ENCODE measurements around the gene PGF. TPM values are rescaled to one million over a fixed set of nuclear protein-coding genes. Genes with fewer than 3 reads are reported as not detected.

PGF gene
- total RNA-seq, 1 experiment from 2014 or later, result 82.3 TPM

- DNase-seq (ENCODE audit: low read depth), result no peak
These were observed 50.5 kb downstream of the PGF start for GRCh38 chr14:74904635-74905503.

DNA sequence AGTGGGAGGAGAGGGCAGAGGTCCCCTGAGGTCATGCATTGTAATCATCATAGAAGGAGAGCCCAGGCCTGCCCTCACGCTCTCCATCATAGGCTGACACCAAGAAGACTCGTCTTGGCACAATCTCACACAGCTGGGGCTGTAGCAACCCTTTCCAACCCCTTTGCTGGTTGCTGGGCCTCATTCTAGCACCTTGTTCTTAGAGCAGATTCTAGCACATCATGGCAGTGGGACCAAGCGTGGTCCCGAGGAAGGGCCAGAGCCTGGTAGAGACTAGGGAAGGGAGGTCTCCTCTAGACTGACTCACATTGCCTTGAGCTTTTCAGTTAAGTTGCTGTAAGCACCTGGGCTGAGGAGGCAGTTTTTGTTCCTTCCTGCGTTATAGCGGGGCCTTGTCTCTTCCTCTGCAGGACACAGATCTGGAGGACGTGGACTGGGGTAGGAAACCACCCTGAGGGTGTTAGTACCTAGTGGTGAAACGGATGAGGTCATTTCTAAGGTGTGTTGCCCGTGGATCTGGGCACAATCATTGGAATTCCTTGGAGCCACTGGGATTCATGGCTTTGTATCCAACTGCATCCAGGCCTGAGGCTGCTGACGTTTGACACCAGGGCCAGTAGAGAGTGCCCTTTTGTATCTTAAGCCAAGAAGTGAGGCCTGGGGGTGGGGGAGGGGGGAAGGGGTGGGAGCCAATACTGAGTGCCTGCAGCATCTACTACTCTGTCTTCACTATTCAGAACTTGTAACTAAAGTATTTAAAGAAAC, 52.3 kb downstream of the PGF start:
- no peak for DNase-seq (ENCODE audit: low read depth)

GRCh38 chr14:74898694-74899093, 56.7 kb downstream of the PGF start:
- DNase-seq (ENCODE audit: low read depth), result no peak

GRCh38 chr14:74898083-74898482, 57.3 kb downstream of the PGF start:
- DNase-seq (ENCODE audit: low read depth), result no peak

DNA sequence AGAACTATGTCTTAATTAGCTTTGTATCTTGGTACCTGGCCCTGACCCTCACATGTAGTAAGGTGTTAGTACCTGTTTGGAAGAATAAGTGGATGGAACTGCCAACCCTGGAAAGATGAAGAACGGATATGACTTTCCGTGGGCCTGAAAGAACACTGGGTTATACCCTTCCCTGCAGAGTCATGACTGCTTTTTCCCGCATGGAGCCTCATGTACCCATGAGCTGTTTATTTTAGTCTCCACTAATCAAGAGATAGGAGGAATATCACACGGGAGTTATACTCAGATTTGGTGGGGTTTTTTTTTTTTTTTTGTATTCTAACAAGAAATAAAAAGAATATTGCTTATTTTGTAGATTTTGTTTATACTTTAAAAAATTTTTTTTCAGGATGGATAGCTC, 57.8 kb downstream of the PGF start:
- no peak for DNase-seq (ENCODE audit: low read depth)

DNA sequence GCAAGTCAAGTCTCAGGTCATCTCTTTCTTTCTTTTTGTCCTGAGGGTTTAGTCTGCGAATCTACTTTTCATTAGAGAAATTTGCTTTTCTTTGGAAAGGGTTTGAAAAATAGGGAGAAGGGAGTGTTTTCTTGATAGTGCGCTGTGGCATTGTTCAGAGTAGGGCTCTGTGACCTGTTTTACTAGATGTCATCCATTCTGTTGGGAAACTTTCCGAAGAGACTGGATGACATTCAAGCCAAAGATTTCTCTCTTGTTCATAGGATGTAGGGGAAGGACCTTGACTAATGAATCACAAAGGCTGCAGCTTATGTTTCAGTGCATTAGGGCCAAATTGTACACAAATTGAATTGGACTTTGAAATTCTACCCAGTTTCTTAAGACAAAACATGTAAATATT, 59.0 kb downstream of the PGF start:
- DNase-seq (ENCODE audit: low read depth), result no peak

GRCh38 chr14:74893614-74894091, 61.7 kb downstream of the PGF start:
- DNase-seq (ENCODE audit: low read depth), result no peak

DNA sequence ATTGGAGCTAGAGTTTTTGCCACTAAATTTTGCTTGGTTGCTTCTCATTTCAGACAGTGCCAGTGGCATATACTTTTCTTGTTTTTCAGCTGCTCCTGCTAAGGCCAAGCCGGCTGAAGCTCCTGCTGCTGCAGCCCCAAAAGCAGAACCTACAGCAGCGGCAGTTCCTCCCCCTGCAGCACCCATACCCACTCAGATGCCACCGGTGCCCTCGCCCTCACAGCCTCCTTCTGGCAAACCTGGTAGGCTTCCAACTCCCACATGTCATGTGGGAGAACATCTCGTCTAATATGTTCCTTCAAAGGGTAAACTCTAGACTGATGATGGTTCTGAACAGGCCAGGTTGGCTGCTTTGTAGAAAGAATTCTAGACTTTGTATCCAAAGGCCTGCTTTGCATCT, 62.7 kb downstream of the PGF start:
- no peak for DNase-seq (ENCODE audit: low read depth)

DNA sequence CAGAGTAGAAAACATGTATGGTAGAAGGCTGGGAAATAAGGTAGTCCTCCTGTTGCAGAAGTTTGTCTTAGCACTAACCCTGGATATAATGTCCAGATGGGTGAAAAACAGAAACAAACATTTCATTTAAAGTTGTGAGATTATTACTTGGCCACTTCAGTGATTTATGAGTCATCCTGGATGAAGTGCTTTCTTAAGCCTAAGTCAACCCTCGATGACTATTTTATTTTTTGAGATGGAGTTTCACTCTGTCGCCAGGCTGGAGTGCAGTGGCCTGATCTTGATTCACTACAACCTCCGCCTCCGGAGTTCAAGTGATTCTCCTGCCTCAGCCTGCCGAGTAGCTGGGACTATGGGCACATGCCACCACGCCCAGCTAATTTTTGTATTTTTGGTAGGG, 63.5 kb downstream of the PGF start:
- peak; percentile 67 for DNase-seq (ENCODE audit: low read depth)

Other genes with a start within 250 kb of the PGF start
- gene AREL1, start 242.5 kb downstream of the PGF start, total RNA-seq (2014; rRNA removed), result 32.9 and 38.2 TPM in 2 replicates
- gene FCF1, start 242.5 kb downstream of the PGF start, total RNA-seq (2014; rRNA removed), result 29.2 and 36.1 TPM in 2 replicates
- 26.8 and 29.1 TPM in 2 replicates for gene YLPM1, start 192.3 kb downstream of the PGF start, total RNA-seq (2014; rRNA removed)
- gene PROX2, start 79.5 kb downstream of the PGF start, total RNA-seq (2014; rRNA removed), result not detected in 2 replicates
- gene DLST, start 73.7 kb downstream of the PGF start, total RNA-seq (2014; rRNA removed), result 66.7 and 71.6 TPM in 2 replicates
- gene RPS6KL1, start 32.3 kb downstream of the PGF start, total RNA-seq (2014; rRNA removed), result 0.80 and 1.9 TPM in 2 replicates
- 78.9 and 88.7 TPM in 2 replicates for gene EIF2B2, start 47.3 kb upstream of the PGF start, total RNA-seq (2014; rRNA removed)
- gene MLH3, start 95.9 kb upstream of the PGF start, total RNA-seq (2014; rRNA removed), result 20.5 and 20.7 TPM in 2 replicates
- gene ACYP1, start 108.4 kb upstream of the PGF start, total RNA-seq (2014; rRNA removed), result 20.5 and 25.5 TPM in 2 replicates
- 0.38 and 1.3 TPM in 2 replicates for gene ZC2HC1C, start 114.0 kb upstream of the PGF start, total RNA-seq (2014; rRNA removed)
- gene NEK9, start 171.5 kb upstream of the PGF start, total RNA-seq (2014; rRNA removed), result 37.9 and 38.7 TPM in 2 replicates
- gene TMED10, start 221.0 kb upstream of the PGF start, total RNA-seq (2014; rRNA removed), result 313 and 322 TPM in 2 replicates